ENCODE data around the gene F2R.

DNA sequence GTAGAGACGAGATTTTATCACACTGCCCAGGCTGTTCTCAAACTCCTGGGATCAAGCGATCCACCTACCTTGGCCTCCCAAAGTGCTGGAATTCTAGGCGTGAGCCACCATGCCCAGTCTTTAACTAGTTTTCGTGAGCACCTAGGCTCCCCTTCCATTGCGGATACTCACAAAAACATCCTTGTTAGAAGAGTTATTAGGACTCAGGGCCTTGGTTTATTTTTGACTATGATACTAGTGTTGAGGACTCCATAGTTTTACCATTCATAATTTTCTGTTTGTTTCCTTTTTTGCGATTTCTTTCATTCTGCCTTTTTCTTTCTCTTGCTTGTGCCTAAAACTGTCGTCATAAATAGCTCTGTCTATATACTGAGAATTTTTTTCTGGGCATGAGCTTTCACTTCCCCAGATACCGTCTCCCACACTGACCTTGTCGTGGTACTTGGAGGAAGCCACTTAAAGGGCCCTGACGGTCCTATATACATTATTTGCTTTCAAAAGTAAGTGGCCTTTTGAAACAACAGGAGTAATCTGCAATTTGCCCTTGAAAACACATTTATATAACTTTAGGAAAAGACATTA, 5.2 kb downstream of the F2R start:
- no peak for TF ChIP-seq POLR2AphosphoS5 (IDR thresholded peaks at IDR 0.05; ENCODE audit: insufficient read depth, low read depth, low read length)
- TF ChIP-seq CTCF (IDR thresholded peaks at IDR 0.05; ENCODE audit: extremely low read depth in 1 of 2, insufficient read depth in 1 of 2, low read depth in 1 of 2, low read length in 2 of 2): no peak
- TF ChIP-seq, protein P1, sequence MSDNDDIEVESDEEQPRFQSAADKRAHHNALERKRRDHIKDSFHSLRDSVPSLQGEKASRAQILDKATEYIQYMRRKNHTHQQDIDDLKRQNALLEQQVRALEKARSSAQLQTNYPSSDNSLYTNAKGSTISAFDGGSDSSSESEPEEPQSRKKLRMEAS (IDR thresholded peaks at IDR 0.05; ENCODE audit: insufficient read depth, insufficient read length): no peak
- TF ChIP-seq GATA2 (IDR thresholded peaks at IDR 0.05; ENCODE audit: insufficient read depth, insufficient read length, low read depth, low read length): no peak

Data from endothelial cell of umbilical vein (primary cell).